HG02973 (cell line): Measurements from ENCODE around the gene CXCR3.

ENCODE experiments used
- ATAC-seq: cut with Tn5 transposase; IDR thresholded peaks from one replicate; pipeline ENCODE4 v1.9.1; 2021; ENCODE audit warnings: moderate library complexity; ENCODE audit not compliant: unreplicated experiment

The CXCR3 gene

GRCh38 chrX:71637253-71637618 is 18.9 kb upstream of the CXCR3 start:
- no peak for ATAC-seq

GRCh38 chrX:71636438-71637252 is 18.3 kb upstream of the CXCR3 start:
- no peak for ATAC-seq

- ATAC-seq: no peak
Observed at GRCh38 chrX:71634366-71634765, 16.1 kb upstream of the CXCR3 start.

GRCh38 chrX:71632923-71633657 is 14.8 kb upstream of the CXCR3 start:
- no peak for ATAC-seq

GRCh38 chrX:71629467-71629866 is 11.2 kb upstream of the CXCR3 start:
- peak; percentile 52 for ATAC-seq

- no peak for ATAC-seq
Observed at GRCh38 chrX:71627588-71628404, 9.5 kb upstream of the CXCR3 start.

- ATAC-seq: no peak
Observed at GRCh38 chrX:71626576-71626975, 8.3 kb upstream of the CXCR3 start.

GRCh38 chrX:71625471-71625870 is 7.2 kb upstream of the CXCR3 start:
- no peak for ATAC-seq

- ATAC-seq: no peak
Observed at GRCh38 chrX:71623714-71624113, 5.4 kb upstream of the CXCR3 start.

GRCh38 chrX:71622576-71623450 is 4.5 kb upstream of the CXCR3 start:
- ATAC-seq: peak; percentile 52

GRCh38 chrX:71622032-71622575 is 3.8 kb upstream of the CXCR3 start:
- ATAC-seq: no peak

- ATAC-seq: no peak
Observed at GRCh38 chrX:71621603-71622002, 3.3 kb upstream of the CXCR3 start.

GRCh38 chrX:71619986-71620385 is 1.7 kb upstream of the CXCR3 start:
- no peak for ATAC-seq

GRCh38 chrX:71619193-71619592 is 882 bp upstream of the CXCR3 start:
- no peak for ATAC-seq

GRCh38 chrX:71618787-71619186 is 476 bp upstream of the CXCR3 start:
- no peak for ATAC-seq

GRCh38 chrX:71617742-71618141 is 569 bp downstream of the CXCR3 start:
- ATAC-seq: no peak

- no peak for ATAC-seq
Observed at GRCh38 chrX:71616672-71617529, 1.4 kb downstream of the CXCR3 start.

- ATAC-seq: no peak
Observed at GRCh38 chrX:71615954-71616353, 2.4 kb downstream of the CXCR3 start.

- ATAC-seq: no peak
Observed at GRCh38 chrX:71615056-71615455, 3.3 kb downstream of the CXCR3 start.
